Stimulated activated CD4-positive, alpha-beta T cell treated with anti-CD3 and anti-CD28 coated beads, Interleukin-1b, Interleukin-23, amount 100 ng/mL, for 4 hours (primary cell): ENCODE data around the gene BPIFB2.

ENCODE experiments used
- DNase-seq, 2 donors: peaks; one replicate each; pipeline ENCODE4 v3.0.0-alpha.2; 2020; ENCODE audit warnings: low read depth in 2 of 2

BPIFB2 gene

GRCh38 chr20:32985596-32985995 is 21.9 kb upstream of the BPIFB2 start:
- no peak for DNase-seq

GRCh38 chr20:32986331-32986966 is 21.1 kb upstream of the BPIFB2 start:
- no peak for DNase-seq

DNA sequence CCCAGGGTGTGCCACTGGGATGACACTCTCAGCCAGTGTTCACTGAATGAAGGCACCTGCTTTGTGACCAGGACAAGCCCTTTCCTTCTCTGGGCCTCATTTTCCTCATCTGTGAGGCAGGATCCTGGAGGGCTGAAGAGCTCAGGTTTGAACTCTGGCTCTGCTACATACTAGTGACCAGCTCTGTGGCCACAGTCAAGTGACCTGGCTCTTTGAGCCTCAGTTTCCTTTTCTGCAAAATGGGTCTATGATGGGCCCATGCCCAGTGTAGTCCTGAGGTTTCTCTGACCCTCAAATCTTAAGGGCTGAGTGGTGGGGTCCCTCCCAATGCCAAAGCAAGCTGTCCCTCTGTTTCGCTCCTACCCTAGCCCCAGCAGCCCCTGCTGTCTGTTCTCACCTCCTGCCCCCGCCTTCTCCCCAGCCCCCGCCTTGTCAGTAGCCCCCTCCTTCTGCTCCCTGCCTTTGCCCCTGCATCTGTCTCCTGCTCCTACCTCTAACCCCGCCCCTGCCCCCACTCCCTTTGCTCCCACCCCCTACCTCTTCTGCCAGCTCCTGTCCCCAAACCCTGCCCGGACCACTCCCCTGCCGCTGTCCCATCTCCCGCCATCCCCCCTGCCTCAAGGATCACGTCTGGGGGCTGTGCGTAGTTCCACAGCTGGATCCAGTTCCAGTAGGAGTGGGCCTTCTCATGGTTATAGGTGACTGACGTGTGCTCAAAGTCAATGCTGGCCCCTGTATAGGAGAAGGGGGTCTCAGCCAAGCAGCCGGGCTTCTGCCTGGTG is 20.3 kb upstream of the BPIFB2 start:
- no peak for DNase-seq

DNA sequence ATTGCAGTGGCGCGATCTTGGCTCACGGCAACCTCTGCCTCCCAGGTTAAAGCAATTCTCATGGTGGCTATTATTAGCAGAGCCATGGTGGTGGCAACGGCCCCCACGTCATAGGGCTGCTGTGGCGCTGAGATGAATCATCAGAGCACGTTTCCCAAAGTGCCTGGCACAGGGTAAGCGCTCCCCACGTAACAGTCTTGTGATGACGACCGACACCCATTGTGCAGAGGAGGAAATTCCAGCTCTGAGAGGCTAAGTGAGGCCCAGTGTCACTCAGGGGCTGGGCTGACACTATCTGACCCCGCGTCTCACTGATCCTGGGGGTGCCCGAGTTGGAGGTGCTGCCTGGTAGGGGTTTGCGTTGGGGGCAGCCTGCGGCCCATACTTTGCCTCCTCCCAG is 19.5 kb upstream of the BPIFB2 start:
- DNase-seq: no peak

DNA sequence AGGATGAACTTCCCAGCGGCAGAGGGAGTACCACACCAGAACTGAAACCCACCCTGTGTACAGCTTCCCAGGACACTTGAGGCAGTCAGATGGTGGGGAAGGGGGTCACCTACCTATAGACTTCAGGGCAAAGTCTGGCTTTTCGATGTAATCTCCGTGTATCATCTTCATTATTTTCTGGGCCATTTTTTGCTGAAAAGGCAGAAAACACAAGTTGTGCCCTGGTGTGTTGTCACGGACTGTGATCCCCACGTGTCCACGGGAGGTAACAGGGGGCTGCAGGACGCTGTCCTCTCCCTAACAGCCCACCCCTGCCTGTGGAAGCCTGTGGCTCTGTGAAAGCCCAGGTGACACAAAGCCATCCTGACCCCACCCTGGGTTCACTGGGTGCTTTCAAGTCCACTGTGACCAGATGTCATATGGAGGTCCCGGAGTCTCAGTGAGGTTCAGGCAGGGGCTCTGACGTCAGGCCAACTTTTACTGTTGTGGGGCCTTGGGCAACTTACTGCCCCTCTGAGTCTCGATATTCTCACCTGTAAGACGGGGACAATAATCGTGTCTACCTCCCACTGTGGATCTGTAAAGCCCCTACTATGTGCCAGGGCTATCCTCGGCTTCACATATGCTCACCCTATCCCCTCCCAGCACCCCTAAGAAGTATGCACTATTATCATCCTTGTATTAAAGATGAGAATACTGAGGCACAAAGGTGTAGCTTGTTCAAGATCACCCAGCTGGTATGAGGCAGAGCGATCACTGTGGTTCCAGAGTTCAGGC is 17.8 kb upstream of the BPIFB2 start:
- no peak for DNase-seq

DNA sequence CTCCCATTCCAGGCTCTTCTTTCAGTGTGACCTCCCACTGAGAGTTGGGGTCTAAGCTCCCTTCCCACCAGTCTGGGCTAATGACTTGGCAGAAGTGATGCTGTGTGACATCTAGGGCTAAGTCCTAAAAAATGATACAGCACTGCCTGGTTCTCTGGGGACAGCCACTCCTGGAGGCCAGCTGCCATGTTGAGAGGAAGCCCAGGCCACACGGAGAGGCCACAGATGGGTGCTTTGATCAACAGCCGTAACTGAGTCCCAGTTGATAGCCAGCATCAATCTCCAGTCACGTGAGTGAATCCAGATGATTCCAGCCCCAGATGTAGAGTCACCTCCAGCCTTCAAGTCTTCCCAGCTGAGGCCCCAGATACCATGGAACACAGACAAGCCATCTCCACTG is 17.1 kb upstream of the BPIFB2 start:
- DNase-seq: no peak

DNA sequence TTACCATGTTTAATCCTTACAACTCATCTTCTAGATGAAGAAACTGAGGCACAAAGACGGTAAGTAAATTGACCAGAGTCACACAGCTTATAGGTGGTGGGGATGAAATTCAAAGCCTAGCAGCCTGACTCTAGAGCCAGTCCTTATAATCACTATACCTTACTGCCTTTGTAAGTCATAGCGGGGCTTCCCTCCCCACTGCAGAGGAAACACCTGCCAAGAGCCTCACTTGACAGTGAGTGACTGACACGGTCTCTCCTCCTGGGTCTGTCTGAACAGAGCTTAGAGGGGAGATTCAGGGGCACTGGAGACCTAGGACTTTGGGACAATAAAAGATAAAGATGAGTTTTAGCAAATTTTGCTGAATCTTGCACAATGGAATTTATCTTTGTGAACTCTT is 16.1 kb upstream of the BPIFB2 start:
- DNase-seq: no peak

DNA sequence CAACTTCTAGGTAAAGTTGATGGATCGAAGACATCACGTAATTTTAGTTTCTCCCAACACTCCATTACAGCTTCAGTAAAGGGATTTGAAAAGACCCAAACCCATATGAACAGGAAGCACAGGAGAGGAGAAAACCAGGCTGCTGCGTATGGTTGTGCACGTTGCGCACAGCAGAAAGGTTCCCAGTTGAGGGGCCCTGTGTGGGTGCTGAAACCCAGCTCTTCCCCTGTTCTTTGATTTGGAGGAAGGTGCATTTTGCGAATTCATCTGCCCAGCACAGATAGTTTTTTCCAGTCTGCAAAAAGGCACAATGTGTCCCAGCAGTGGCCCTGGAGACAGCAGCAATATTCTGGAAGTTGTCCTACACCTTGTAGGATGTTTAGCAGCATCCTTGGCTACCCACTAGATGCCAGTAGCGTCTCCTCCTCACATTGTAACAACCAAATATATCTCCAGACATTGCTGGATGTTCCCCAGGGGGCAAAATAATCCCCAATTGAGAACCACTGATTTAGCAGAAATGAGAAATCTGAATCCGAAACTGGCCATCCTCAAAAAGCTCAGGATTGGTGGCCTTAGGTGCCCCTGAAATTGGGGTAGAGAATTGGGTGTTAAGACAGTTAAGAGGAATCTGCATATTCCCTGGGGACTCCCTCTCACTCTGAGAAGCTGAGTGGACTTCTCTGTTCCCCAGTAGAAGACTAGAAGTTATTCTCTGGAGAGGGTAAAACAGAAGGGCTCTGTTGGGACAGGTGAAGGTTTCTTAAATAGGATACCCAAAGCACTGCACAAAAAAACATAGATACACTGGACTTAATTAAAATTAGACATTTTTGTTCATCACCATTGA is 15.5 kb upstream of the BPIFB2 start:
- no peak for DNase-seq

DNA sequence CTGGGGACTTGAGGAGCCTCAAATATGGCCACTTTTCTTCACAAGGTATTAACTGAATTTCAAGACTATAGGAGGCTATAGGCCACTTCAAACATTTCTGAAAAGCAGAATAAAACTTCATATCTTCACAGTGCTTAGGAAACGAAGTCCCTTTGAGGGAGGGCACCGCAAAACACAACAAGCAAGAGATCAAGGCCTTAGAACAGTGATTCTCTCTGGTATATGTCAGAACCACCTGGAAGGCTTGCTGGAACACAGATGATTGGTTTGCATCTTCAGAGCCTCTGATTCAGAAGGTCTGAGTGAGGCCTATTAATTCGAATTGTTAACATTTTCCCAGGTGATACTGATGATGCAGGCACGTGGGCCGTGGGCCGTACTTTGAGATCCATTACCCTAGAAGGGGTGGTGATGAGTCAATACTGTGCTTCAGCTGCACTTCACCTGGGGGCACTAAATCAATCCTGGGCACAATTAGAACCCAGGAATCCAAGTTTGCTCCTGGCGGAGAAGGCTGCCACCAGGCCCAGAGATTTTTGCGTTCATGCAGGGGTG is 13.9 kb upstream of the BPIFB2 start:
- DNase-seq: no peak

DNA sequence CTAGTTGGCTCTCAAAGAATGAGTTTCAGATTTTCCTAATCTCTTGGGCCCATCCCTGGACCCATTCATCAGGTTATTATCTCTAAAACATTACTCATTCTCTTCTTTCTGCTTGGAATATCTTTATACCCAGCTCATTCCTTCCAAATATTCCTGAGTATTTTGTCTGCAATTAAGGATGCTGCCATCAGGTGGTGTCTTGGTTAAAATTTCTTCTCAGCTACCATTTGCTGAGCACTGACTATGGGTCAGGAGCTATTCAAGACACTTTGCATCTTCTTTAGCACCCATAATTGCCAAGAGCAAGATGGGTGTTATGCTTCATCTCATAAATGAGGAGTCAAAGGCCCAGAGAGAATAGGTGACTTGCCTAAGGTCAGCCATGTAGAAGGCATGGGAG is 11.7 kb upstream of the BPIFB2 start:
- DNase-seq: no peak

DNA sequence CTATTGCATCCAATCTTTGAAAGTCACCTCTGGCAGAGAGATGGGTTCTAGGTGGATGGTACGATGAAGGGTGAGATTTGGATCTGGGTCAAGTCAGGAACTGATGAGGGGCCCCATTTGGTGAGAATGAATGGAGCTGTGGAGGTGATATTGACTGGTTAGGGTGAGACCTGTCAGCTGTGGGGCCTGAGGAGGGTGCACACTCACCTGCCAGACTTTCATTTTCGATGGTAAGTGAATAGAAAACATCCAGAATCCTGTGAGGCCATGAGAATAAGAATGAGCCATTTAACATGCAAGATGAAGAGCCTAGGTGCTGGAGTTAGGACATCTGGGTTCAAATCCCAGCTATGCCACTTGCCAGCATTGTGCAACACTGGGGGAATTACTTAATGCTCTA is 10.1 kb upstream of the BPIFB2 start:
- no peak for DNase-seq

- DNase-seq: no peak
These were observed 7.8 kb upstream of the BPIFB2 start for GRCh38 chr20:32999603-33000250.

DNA sequence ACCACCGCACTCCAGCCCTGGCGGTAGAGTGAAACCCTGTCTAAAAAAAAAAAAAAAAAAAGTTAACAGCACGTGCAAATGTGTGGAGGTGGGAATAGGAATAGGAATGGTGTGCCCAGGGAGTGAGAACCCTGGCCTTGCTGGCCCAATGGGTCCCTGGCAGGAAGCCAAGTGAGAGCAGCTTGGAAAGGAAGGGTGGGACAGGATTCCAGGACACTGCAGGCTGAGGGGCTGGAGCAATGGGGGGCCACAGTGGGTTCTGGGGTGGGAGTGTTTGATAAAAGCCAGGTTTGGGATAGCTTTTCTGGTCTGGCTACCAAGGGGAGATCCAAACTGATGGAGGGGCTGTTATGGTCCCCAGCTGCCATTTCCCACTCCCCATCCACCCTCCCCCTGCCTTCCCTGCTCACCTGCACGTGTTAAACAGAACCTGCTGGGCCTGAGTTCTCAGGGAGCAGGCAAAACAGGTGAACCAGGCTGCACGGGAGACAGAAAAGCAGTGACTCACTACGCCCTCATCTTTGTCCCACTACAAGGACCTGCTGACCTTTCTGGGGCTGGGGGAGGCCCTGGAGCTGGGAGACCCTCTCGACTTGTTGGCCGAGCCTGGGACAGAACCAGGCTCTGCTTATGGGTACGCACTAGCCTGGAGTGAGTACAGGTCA is 6.6 kb upstream of the BPIFB2 start:
- DNase-seq: no peak

DNA sequence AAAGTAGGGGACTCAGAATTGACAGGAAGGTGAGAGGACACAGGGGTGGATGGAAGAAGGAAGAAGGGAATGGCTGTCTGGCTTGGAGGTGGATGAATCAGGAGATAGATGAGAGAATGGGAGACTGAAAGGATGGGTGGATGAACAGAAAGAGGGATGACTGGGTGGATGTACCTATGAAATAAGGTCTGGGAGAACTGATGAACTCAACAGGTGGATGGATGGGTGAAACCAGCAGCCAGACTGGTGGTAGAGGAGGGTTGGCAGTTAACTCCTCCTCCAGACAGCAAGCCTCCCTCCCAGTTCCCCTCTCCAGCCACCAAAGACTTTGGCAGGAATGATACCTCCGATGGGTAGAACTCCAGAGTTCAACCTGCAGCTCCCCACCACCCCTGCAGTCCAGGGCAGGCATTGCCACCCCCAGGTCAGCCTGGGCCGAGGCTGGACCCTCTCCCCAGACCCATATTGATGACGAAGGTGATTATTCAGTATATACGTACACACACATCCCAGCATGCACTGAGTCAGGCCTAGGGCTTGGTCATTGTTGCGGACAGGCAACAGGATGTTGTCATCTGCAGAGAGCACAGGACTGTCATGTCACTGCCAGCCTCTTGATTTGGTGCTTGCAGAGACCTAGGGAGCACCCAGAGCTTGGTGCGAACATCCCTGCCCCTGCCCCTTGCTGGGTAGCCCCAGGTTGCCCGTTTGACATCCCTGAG is 5.3 kb upstream of the BPIFB2 start:
- no peak for DNase-seq

GRCh38 chr20:33004141-33004751 is 3.3 kb upstream of the BPIFB2 start, which contains the start of gene SUN5:
Gene SUN5, minus strand, starts transcription at chr20:33004433. Its CDS starts 93 bp downstream, at chr20:33004340.
- DNase-seq: no peak

DNA sequence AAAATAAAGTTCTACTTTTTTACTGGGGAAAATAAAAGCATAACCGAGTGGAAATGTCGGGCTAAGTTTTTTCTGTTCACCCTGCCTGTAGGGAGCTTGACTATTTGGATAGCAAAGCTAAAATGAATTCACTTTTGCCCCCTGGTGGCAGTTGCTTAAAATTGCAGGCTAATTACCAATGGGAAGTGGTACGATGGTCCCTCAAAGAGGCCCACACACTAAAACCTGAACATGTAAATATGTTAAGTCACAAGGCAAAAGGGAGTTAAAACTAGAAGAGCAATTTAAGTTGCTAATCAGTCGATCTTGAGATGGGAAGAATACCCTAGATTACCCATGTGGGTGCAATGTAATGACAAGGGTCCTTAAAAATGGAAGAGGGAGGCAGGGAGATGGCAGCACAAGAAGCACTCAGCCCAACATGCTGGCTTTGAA is 2.4 kb upstream of the BPIFB2 start:
- DNase-seq: peak in 1 of 2 donors; percentile 39

DNA sequence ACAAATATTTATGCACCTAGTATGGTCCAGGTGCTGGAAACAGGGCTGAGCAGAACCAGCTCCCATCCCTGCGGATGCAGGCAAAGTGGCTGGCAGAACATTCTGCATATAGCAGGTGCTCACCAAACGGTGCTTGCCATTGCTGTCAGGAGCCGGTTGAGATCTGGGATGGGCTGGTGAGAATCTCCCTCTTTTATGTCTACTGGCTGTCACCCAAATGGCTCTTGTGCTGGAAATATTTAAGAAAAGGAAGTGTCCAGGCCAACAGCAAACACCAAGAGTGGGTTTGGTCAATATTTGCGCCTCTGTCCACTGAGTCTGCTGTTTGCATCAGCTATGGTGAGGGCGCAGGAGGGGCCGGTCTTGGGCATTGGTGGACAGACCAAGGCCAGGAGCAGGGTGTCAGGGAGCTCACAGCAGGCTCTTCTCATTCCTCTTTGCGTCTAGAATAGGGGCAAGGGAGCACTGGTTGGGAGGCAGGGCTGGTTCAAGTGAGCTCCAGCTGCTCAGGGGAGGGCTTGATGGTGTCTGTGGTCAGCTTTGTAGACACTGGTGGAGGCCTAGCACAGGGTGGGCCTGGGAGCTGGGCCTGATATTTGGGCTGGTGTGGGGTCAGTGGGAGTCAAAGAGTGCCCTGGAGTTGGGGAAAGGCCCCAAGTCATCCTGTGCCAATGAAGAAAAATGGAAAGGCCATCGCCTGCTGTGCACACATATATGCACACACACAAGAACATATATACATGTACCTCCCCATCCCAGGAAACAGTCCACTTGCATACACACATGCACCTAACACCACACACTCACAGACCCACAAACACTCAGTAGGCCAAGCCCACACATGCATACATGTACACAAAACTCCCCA is 1.4 kb upstream of the BPIFB2 start:
- DNase-seq: no peak

DNA sequence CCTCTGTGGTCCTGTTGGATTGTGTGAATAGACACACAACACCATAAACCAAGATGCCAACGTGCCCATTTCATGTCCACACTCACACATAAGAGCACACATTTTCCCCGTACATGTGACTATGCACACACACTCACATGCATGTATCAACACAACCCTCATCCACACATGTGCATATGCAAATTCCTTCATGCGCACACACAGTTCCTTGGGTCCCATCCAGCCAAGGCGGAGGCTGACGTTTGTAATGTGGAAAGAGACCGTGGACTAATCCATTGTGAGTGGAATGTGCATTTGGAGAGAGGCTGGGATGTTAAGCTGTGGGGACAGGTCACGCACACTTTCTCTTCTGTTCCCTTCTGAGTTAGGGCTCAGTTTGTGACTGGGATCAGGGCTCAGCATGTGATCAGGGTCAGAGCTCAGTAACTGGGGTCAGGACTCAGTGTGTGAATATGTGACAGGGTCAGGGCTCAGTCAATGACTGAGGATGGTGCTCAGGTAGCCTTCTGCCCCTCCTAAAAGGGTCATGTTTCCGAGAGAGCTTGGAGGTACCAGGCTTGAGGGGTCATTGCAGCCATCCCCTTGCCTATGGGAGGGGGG is 628 bp upstream of the BPIFB2 start:
- DNase-seq: no peak
